ENCODE measurements around the gene COL10A1.

Gene COL10A1

DNA sequence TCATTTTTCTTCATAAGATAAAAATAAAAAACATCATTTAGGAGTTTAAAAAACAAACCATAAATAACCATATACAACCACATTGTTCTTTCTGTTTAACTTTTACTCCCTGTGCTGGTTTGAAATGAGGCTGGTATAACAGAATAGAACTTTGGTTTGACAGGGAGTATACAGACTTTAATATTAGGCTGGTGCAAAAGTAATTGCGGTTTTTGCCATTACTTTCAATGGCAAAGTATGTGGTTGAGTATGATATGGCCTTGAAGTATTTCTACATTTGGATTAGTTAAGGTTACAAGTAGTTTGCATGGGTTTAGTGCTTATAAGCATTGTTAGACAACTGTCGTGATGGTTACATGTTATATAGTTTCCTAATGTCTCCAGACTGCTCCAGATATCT is 29.0 kb upstream of the COL10A1 start:
- Histone ChIP-seq H3K9ac (ENCODE audit: low read depth, low read length) (no peak overlapping the region), H3K36me3 (ENCODE audit: insufficient read depth, low read length) (no peaks in the 10 kb centered on the region), H3K27me3 (ENCODE audit: insufficient read depth, low read length, poor library complexity) (no peaks in the 10 kb centered on the region), H3K4me1 (ENCODE audit: insufficient read depth, low read length) (no peaks in the 10 kb centered on the region), H4K20me1 (ENCODE audit: insufficient read depth, low read length) (no peaks in the 10 kb centered on the region), H3K4me2 (ENCODE audit: insufficient read depth, low read length) (no peak overlapping the region), H3K4me3 (ENCODE audit: low read depth in 1 of 2, low read length in 2 of 2) (no peak overlapping the region), H3K27ac (ENCODE audit: low read length) (no peak overlapping the region), H3K79me2 (ENCODE audit: insufficient read depth, low read length) (no peaks in the 10 kb centered on the region), H3K9me3 (ENCODE audit: insufficient read depth, low read length, severe bottlenecking) (no peaks in the 10 kb centered on the region), H2AFZ (ENCODE audit: low read depth, low read length) (no peak overlapping the region)
- DNase-seq (no peak), ATAC-seq (ENCODE audit: insufficient read depth, low read depth) (no peak)
- TF ChIP-seq EZH2 (IDR thresholded peaks at IDR 0.05; ENCODE audit: borderline replicate concordance, low read depth, low read length, severe bottlenecking): no peak
- no peak for TF ChIP-seq CTCF (IDR thresholded peaks at IDR 0.05; ENCODE audit: borderline replicate concordance, extremely low read depth, low read length, poor library complexity, severe bottlenecking)

- Histone ChIP-seq H3K4me1 (ENCODE audit: insufficient read depth, low read length) (no peaks in the 10 kb centered on the region), H3K27me3 (ENCODE audit: insufficient read depth, low read length, poor library complexity) (no peaks in the 10 kb centered on the region), H2AFZ (ENCODE audit: low read depth, low read length) (no peak overlapping the region), H3K9me3 (ENCODE audit: insufficient read depth, low read length, severe bottlenecking) (no peaks in the 10 kb centered on the region), H3K36me3 (ENCODE audit: insufficient read depth, low read length) (no peaks in the 10 kb centered on the region), H3K27ac (ENCODE audit: low read length) (no peak overlapping the region), H3K9ac (ENCODE audit: low read depth, low read length) (no peak overlapping the region), H3K4me2 (ENCODE audit: insufficient read depth, low read length) (no peak overlapping the region), H3K79me2 (ENCODE audit: insufficient read depth, low read length) (no peaks in the 10 kb centered on the region), H3K4me3 (ENCODE audit: low read depth in 1 of 2, low read length in 2 of 2) (no peak overlapping the region), H4K20me1 (ENCODE audit: insufficient read depth, low read length) (no peaks in the 10 kb centered on the region)
- TF ChIP-seq EZH2 (IDR thresholded peaks at IDR 0.05; ENCODE audit: borderline replicate concordance, low read depth, low read length, severe bottlenecking): no peak
- ATAC-seq (ENCODE audit: insufficient read depth, low read depth) (no peak), DNase-seq (no peak)
Observed at GRCh38 chr6:116152620-116153019, 26.7 kb upstream of the COL10A1 start.

DNA sequence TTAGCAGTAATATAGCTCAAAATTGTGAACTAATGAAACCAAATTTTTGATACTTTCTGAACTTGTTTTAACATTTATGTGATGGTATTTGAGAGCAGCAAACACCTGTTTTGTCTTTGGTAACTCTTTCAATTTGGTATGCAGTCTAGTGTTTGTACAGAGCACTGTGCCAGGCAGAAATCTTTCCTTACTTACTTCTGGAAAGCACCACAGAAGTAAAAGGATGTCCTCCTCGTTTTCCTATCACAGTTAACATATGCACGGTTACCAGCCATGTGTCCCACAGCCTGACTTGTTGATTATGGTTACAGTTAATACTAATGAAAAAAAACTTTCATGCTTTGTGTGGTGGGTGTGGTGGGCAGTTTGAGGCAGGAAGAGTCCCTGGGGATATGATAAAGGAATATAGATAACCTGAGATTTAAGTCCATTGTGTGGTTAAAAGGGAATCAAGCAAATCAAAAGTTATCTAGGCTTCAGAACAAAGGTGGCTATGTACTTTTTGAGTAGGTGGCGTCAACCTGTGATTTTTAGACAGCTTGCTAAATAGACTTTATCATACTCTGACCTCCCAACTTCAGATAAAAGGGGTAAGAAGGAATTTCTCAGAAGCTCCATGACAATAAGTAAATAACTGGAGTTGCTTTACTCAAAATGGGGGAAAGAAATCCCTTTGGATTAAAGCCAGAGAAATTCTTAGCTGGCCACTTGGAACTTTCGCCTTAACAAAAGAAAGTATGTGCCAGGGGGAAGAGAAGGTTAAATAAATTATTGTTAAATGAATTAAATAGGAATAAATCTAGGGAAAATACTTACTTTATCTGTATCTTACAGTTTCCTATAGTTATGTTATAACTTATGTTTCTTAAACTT is 20.1 kb upstream of the COL10A1 start:
- no peak overlapping the region for H3K4me3 ChIP-seq (ENCODE audit: low read depth in 1 of 2, low read length in 2 of 2)
- no peaks in the 10 kb centered on the region for H4K20me1 ChIP-seq (ENCODE audit: insufficient read depth, low read length)

More for the DNA sequence above, 20.1 kb upstream of the COL10A1 start:
- H3K27ac ChIP-seq (ENCODE audit: low read length): no peak overlapping the region
- no peaks in the 10 kb centered on the region for H3K79me2 ChIP-seq (ENCODE audit: insufficient read depth, low read length)
- H3K36me3 ChIP-seq (ENCODE audit: insufficient read depth, low read length): no peaks in the 10 kb centered on the region
- no peak for DNase-seq
- no peaks in the 10 kb centered on the region for H3K9me3 ChIP-seq (ENCODE audit: insufficient read depth, low read length, severe bottlenecking)
- H3K9ac ChIP-seq (ENCODE audit: low read depth, low read length): no peak overlapping the region
- ATAC-seq (ENCODE audit: insufficient read depth, low read depth): no peak
- H2AFZ ChIP-seq (ENCODE audit: low read depth, low read length): no peak overlapping the region
- H3K27me3 ChIP-seq (ENCODE audit: insufficient read depth, low read length, poor library complexity): no peaks in the 10 kb centered on the region
- no peak overlapping the region for H3K4me2 ChIP-seq (ENCODE audit: insufficient read depth, low read length)
- no peaks in the 10 kb centered on the region for H3K4me1 ChIP-seq (ENCODE audit: insufficient read depth, low read length)
- TF ChIP-seq CTCF (IDR thresholded peaks at IDR 0.05; ENCODE audit: borderline replicate concordance, extremely low read depth, low read length, poor library complexity, severe bottlenecking) (no peak), EZH2 (IDR thresholded peaks at IDR 0.05; ENCODE audit: borderline replicate concordance, low read depth, low read length, severe bottlenecking) (no peak)
